ENCODE measurements around the gene OPRL1.

Gene OPRL1

DNA sequence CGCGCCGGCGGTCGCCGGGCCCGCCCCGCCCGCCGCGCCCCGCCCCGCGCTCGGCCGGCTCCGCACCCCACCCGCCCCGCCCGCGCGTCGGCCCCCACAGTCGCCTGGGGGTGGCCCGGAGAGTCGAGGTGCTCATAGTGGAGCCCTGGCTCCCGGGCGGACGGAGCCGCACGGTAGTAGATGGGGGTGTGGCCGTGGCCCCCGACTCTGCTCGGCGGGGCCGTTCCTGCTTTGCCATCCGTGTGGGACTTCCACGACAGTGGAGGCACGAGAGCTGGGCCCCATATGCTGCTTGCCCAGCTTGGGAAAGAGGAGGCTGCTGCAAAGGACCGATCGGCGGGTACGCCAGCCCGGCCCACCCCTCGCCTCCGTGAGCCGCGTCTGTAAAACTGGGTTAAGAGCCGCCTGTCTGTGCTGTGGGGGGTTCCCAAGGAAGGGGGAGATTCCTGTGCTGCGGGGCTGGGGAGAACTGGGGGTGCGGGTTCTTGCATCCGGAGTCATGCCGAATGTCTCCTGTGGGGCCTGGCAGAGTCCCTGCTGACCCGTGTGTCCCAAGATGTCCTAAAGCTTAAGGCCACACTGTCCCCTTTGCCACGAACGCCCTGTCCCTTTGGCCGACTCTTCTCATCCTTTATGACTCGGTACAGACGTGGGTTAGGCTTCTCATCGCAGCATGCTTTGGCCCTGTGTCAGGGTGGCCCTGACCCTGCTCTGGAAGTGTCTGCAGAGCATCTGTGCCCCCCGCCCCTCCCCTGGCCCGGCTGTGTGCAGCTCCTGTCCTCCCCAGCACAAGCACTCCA, at the start of gene OPRL1:
TSS of gene OPRL1 (plus strand) at position 70 of the 800 bp plus-strand sequence. CDS start 12,639 bp downstream, outside the sequence.
- no peak for DNase-seq
- ATAC-seq: peak; percentile 2

DNA sequence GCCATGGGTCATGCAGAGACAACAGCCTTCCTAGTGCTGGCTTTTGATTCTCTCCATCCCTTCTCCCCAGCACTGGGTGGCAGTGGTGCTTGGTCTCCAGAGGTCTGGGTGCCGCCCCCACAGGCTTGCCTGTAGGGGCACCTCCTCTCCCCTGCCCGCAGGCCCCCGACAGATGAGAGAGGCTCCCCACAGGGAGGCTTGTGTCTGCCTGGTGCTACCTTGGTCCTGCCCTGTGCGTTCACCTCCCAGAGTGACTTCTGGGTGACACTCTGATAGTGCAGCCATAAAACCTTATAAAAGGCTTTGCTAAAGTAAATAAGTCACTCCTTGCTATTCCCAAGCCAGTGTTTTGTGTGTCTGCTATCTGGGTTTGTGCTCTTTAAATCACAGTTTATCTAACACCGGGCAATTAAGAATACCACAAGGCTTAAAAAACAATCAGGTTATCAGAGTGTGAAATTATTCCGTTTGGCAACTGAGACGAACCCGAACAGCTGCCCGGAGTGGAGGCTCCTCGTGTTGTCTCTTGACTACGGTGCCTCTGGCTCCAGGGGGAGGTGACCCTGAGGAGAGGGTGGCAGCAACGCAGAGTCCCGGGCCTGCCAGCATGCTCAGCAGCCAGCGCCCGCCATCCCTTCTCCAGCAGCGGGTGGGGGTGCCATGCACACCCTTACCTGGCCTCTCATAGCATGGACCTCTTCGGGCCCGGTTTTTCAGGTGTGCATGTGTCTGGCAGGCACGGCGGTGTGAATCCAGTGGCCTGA, 49.3 kb upstream of the OPRL1 start:
- no peak for ATAC-seq
- DNase-seq: no peak

DNA sequence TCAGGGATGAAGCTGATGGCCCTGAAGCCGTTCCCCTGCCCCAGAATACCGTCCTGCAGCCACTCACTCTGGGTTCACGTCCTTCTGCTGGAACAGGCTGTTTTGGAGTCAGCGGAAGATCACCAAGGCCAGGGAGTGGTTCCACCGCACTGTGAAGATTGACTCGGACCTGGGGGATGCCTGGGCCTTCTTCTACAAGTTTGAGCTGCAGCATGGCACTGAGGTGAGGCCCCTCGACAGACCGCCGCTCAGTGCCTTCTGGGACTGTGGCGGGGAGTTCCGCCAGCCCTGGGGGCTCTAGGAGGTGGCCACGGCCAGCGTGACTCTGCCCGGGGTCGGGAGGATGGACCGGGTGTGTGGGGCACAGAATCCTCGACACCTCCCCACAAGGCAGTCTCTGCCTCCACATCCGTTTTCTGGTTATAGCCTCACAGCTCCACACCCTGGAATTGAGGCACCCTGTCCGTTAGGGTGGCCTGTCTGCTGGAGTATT, 48.0 kb upstream of the OPRL1 start:
- ATAC-seq: no peak
- DNase-seq: no peak

DNA sequence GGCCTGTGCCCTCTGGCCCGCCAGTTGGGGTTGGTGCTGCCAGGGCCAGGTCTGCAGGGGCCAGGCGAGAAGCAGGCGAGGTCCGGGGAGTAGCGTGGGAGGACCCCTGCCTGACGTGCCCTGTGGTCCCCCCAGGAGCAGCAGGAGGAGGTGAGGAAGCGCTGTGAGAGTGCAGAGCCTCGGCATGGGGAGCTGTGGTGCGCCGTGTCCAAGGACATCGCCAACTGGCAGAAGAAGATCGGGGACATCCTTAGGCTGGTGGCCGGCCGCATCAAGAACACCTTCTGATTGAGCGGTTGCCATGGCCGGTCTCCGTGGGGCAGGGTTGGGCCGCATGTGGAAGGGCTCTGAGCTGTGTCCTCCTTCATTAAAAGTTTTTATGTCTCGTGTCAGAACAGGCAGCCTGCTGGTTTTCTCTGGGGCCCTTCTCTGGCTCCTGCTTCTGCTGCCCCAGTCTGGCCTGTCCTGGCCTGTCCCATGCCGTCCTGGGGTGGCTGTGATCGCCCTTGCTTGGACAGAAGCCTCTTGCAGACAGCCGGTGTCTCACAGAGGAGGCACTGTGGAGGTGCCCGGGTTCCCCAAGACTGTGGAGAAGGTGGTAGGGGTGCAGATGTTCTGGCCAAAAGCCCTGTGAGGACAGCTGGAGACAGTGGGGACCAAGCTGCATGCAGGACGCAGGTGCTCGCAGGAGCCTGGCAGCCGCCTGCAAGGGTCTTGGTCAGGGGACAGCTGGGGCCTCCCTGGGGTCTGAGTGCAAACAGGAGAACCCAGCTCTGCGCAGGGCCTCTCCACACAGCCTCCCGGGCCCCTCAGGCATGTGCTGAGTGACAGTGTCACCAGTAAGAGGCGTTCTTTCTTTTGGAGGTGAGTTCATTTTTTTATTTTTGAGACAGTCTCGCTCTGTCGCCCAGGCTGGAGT, 46.9 kb upstream of the OPRL1 start:
- no peak for DNase-seq
- no peak for ATAC-seq

DNA sequence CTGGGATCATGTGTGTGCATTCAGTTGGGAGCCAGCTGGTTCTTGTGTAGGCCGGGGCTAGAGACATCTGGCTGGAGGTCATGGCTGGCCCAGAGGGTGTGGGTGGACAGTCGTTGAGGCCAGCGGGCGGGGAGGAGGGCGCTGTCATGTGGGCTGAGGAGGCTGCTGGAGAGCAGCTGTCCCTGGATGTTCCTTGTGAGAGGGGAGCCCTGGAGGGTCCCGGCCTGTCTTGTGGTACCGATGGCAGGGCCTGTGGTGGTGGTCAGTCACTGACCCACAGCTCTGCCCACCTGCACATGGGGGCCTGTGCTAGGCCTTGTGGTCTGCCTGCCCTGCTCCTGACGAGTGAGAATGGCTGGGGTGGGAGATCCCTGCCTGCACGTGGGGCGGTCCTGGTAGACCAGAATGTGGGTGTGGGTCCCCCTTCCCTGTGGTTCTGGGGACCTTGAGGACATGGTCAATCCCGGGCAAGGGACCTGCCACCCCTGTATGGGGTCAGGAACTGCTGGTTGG, 45.8 kb upstream of the OPRL1 start:
- DNase-seq (no peak), ATAC-seq (no peak)

DNA sequence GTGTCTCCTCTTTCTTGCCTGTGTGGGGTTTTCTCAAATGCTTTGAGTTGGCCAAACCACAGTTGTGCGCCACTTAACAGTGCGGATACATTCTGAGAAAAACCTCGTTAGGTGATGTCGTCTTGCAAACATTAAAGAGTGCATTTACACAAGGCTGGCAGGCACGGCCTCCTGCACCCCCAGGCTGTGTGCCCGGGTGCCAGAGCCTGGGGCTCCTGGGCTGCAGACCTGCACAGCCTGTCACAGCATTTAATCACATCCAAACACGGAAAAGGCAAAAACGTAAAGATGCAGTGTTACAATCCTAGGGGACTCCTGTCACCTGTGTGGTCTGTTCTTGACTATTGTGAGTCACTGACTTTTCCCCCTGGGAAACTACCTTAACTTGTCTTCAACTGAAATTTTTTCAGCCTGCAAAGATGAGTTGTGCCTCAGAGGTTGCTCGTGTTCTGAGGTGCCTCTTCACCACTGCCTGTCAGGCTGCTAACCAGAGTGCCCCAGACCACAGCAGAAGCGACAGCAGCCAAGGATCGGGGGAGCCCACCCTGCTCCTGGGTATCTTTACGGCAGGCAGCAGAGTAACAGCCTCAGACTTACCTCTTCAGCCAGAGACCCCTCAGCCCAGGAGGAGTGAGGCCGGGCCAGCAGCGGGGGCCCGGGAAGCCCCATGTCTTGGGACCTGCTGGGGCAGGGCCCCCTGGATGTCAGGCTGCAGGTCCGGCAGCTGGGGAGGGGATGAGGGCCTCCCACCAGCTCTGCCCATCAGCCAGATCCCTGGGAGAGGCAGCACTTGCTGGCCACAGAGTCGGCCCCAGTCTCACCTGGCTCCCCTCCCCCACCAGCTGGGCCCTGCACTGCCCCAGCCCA, 44.6 kb upstream of the OPRL1 start:
- DNase-seq (peak; percentile 63), ATAC-seq (peak; percentile 65)

DNA sequence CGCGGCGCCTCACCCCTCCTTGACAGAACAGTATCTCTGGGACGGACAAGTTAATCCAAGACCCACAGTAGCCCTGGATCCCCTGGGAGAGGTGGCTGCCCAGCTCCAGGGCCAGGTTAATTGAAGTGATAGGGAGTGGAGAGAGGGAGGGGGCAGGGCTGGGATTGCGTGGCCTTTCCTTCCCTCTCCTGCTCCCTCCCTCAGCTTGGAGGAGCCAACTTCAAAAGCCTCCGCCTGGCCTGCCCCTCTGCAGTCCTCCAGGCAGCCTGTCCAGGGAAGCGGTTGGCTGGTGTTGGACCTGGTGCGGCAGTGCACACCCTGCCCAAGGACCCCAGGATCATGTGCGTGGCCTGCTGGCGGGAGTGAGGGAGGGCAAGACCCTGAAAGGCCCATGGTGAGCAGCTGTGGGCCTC, 43.9 kb upstream of the OPRL1 start, which contains the start of gene C20orf204:
TSS of gene C20orf204 (plus strand) at position 250 of the 413 bp plus-strand sequence. CDS start at position 392, 142 bp downstream.
- no peak for ATAC-seq
- DNase-seq: no peak

DNA sequence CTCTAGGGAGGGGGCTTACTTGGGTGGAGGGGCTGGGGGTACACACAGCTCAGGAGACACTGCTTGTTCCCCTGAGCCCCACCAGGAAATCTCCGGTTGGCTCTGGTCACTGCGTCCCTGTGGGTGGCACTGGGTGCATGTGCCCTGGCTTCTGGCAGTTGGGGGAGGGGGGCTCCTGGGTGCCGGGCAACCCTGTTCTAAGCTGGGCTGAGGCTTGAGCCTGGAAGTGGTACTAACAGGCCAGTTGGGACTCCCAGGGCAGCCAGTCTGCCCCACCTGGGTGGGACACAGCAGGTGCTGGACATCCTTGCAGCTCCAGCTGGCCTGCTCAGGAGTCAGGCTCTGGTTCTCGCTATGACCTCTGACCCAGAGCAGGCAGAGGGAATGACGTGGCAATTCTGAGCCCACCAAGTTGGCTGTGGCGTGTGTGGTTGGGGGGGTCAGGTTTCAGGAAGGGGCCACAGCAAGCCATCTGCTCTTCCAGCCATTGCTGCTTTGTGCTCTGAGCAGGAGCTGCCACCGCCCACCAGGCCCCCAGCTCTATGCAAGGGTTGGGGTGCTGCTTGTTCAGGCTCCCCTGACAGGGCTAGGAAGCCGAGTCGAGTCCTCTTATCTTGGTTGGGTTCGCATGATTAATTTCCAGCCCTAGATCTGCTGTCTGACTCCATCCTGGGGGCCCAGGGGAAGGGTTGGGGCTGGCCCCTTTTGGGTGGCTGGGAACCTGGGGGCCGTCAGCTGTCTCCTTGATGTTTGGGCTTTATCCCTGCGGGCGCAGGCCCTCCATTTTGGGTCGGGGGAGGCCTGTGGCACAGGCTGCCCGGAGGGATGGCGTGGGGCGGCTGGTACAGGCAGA, 43.3 kb upstream of the OPRL1 start:
- DNase-seq (peak; percentile 59), ATAC-seq (peak; percentile 33)

DNA sequence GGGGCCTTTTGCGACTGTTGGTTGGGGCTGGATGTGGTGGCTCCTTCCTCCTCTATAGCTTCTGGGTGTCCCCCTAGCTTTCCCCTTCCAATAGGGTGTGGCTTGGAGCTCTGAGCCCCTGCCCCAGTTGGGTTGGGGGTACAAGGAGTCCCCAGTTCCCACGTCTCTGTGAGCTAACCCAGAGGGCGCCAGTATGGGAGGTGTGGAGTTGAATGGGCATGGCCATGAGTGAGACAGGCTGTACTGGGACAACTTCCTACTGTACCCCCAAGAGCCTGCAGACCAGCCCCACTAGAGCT, 42.7 kb upstream of the OPRL1 start:
- no peak for ATAC-seq
- DNase-seq: no peak

DNA sequence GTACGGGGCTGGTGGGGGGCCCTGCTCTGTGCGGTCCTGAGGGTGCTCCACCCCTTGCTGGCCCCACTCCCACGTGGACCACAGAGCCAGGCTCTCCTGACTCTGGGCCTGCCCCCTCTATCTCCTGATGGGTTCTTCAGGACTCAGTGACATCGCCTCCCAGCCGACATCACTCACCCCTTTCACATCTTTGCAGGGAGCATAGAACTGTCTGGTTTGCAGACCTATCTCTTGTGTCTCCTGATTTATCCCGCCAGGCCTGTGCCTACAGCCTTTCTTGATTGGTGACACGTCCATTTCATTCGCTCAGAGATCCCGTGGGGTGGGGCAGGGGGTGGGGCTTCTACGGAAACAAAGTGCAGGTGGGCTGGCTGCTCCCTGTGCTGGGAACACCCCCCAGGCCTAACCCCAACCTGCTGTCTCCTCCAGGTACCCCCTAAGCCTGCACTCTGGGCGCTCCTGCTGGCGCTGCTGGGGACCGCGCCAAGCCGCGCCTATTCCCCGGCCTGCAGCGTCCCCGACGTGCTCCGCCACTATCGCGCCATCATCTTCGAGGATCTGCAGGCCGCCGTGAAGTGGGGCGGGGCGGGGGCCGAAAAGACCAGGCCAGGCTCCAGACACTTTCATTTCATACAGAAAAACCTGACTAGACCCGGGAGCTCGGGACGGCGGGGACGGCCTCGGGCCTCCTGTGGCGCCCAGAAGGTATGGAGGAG, 42.2 kb upstream of the OPRL1 start:
- DNase-seq (no peak), ATAC-seq (no peak)

DNA sequence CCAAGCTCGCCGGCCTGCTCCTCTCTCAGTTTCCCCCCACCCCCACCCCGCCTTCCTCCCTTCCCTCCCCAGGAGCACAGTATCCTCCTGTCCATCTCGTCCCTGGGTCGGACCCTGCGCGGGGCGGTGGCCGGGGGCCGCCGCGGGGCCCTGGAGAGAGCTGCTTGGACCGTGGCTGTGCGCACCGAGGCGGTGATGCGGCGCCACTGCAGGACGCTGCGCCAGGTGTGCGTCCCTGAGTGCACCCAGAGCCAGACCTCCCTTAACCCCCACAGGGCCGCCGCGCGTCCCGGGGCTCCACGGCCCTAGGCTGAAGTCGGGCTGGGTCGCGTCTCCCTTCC, 41.7 kb upstream of the OPRL1 start:
- DNase-seq: no peak
- ATAC-seq: peak; percentile 4

DNA sequence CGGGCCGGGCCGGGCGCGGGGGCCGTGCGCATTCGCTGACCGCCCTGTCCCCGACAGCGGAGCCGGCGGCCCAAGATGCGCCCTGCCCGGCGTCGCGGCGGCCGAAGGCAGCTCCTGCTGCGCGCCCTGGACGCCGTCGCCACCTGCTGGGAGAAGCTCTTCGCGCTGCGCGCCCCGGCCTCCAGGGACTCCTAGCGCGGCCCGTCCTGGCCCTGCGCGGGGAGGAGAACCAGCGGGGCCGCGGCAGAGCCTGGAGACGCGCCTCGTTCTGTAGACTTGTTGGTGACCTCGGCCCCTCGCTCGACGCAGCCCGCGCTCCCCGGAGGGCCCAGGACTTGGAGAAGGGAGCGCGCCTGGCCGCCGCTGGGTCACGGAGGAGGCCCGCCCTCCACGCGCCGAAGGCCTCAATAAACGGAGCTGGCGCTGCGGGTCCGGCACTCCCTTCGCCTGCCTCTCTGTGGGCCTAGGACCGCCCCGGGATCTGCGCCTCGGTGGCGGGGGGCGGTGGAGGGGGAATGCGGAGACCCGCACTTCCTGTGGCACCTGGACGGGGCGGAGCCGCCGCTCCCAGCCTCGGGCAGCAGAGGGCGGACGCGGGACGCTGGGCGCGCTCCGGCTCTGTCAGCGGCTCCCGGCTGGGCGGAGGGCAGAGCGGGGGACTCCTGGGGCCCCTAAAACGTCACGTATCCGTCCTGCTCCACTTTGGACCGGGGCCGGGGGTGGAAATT, 41.2 kb upstream of the OPRL1 start:
- ATAC-seq: peak; percentile 50

DNA sequence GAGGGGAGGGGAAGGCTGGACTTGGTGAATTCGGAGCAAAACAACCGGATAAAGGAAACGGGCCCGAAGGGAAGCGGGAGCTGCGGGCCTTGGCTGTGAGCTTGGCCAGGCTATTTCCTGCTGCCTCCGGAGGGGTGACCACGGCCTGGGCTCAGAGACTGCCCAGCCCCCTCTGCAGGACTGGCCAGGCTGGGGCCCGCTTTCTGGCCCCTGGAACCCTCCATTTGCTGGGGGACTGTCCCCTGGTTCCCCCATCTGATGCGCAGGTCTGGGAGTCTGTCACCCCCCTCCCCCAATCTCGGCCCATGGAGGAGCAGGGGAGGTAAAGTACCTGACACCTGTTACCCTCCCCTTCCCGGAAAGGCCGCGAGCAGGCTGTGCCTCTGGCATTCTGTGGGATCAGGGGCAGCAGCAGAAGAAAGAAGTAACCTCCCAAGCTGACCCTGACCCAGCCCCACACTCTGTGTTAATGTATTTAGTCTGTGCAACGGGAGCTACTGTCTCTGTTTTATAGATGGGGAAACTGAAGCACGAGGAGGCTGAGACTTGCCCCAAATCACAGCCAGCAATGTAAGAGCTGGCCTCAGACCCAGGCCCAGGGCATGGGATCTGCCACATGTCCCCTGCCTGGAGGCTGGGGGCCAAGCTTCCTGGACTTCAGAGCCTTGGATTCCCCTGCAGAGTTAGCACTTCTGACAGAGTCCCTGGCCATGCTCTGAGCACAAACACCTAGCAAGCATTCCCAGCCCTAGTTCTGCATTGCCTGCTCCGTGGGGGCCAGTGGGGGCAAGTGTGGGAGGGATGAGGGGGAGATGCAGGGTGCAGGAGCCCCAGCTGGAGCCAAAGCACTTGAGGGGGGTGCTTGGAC, 40.4 kb upstream of the OPRL1 start:
- no peak for ATAC-seq
- DNase-seq: no peak

More for the DNA sequence above, 41.2 kb upstream of the OPRL1 start:
- peak; percentile 86 for DNase-seq

DNA sequence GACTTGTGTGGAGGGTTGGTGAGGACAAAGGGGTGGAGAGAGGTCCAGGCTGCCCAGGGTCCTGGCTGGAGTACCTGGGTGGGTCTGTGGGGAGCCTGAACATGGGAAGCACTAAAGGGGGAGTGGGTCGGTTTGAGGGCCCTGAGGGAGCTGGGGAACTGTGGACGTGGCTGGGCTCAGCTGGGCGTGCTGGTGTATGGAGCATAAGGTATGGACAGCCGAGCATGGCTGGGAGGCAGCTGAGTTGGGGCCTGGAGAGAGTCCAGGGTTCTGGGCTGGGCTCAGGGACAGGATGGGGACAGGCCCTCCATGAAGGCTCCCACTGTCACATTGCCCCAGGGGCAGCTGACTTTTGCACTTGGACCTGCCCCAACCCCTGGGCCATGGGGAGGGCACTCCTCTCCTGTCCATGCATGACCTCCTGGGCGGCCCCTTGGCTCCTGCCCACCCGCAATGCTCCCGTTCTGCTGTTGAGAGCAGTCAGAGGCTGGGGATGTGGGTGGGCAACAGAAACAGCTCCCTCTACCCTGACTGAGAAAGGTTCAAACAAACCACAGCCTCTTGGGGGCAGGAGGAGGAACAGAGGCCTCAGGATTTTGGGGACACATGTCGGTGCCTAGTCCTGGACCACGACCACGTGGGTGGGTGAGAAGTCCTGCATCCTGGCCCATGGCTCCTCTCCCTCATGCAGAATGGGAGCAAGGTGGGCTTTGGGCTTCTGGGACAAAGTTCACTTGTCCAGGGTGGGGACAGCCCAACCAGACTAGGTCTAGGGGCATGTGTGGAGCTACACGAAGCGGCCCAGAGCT, 39.4 kb upstream of the OPRL1 start:
- DNase-seq (no peak), ATAC-seq (no peak)

DNA sequence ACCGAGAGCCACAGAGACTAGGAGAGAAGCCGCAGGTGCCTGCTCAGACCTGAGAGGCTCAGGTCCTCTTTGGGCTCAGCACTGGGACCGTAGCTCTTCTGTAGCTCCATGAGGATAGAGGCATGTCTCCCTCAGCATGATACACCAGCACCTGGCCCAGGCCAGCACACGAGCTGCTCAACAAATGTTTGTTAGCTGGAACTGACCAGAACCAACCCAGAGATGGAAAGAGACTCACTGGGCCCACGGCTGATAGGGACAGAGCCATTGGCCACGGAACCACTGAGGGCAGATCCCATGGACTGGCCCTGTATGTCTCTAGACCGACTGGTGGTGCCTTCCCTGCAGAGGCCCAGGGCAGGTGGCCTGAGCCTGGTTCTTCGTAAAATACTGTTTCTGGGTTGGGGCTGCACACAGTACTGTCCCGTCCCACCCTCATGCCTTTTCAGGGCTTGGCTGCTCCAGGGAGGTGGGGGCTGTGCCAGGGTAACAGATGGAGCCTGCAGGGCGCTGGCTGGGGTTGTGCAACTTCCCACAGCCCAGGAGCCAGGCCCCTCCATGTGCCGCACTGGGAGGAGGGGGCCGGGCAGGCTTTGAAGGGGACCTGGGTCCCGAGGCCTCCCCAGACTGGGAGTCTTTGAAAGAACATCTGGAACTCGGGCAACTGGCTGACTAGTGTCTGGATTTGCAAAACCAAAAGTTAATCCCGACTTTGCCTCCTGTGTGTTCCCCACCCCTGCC, 38.7 kb upstream of the OPRL1 start:
- DNase-seq: no peak

DNA sequence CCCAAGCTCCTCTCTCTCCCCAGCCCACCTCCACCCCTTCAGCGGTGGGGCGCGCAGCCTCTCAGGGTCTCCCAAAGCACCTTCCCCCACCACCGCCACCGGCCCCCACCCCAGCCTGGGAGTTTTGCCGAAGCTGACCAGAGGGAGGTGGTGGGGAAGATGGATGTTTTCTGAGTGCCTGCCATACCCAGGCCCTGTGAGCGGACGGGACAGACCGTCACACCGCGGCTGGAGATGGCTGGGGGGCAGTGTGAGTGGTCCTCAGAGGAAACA, 38.2 kb upstream of the OPRL1 start:
- no peak for ATAC-seq
- no peak for DNase-seq

More for the DNA sequence above, 38.7 kb upstream of the OPRL1 start:
- ATAC-seq: no peak

Measured in stimulated activated naive CD8-positive, alpha-beta T cell treated with anti-CD3 and anti-CD28 coated beads, Interleukin-15, Interleukin-2, amounts not matched to agents 100 U/mL and 50 U/mL, for 24 hours (primary cell).